NCI-H2029 treated with DMSO at 0.1 percent for 48 hours (cell line): ENCODE measurements around the gene SAA4.
A peak's percentile ranks its signal among the peaks of the same experiment; 100 is the strongest.
"Not testable (repeated sequence)": the region's sequence is repeated elsewhere in the genome, so short reads cannot be mapped to it uniquely, and the experiment has no call there.

Experiments
- DNase-seq: peaks from one replicate; lab custom pipeline; 2025; lab: John Stamatoyannopoulos, UW

The SAA4 gene

DNA sequence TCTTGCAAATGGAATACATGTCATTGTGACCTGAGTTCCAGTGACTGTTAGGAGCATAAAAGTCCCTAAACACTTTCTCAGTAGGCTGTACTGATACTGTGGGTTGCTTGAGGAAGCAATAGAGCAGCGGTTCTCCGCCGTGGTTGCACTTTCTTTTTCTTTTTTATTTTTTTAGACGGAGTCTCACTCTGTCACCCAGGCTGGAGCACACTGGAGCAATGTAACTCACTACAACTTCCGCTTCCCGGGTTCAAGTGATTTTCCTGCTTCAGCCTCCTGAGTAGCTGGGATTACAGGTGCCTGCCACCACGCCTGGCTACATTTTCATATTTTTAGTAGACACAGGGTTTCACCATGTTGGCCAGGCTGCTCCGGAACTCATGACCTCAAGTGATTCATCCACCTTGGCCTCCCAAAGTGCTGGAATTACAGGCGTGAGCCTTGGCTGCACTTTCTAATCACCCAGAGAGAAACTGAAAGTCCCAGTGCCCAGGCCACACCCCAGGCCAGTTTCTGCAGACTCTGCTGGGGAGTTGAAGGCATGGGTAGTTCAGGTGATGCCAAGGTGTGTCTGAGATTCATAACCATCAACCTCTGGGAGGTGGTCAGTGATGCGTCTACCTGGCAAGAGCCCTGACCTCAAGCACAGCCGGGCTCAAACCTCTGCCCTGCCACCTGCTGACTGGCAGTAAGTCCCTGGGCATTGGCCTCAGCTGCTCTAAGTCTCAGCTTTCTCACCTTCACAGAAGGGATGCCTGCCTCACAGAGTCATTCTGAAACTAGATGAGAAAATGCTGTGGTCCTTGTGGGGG, 10.0 kb upstream of the SAA4 start:
- not testable (repeated sequence) for DNase-seq

GRCh38 chr11:18245396-18245795, 8.8 kb upstream of the SAA4 start:
- no peak for DNase-seq

- DNase-seq, result peak; percentile 27
Observed at GRCh38 chr11:18243783-18244362, 7.3 kb upstream of the SAA4 start.

DNA sequence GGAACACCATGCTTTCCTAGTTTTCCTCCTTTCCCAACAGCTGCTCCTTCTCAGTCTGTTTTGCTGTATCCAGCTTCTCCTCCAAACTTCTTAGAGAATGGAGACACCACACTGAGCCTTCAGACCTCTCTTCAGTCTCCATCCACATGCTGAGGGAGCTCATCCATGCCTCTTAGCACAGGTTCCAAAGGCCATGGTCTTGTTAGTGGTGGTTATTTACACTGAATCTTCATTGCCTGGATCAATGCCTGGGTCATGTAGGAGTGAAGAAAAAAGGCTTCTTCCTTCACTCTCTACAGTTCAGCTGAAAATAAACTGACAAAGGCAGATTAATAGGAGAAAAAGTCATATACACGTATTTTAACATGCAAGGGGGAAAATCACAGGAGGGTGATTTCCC, 3.1 kb upstream of the SAA4 start:
- DNase-seq, result no peak

DNA sequence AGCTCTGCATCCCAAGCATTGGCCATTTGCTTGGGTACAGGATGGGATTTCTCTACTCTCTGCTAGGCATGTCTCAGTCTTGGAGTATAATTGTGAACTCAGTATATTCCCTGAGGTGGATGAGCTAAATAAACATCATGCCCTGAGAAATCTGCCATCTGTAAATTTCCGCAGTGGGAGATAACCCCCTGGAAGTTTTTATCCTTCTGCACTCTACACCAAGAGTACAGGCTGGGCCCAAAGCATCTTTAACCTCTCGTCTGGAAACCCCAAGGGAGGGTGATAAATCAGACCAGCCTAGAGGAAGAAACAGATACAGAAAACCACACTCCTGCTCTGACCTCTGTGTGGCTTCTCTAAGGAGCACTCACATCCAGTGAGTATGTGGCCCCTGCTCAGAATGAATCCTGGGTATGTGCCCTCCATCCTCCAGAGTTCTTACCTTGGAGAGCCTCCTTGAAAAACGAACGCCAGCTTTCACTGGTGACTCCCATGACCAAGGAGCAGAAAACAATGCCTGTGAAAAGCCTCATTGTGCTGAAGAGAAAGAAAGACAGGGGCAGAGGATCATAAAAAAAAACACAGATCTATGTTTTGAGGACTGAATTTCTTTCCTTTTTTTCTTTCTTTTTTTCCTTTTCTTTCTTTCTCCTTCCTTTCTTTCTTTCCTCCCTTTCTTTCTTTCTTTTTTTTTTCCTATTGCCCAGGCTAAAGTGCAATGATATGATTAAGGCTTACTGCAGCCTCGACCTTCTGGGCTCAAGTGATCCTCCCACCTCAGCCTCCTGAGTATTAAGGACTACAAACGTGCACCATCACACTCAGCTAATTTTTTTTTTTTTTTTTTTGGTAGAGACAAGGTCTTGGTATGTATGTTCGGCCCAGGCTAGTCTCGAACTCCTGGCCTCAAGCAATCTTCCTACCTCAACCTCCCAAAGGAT, 938 bp downstream of the SAA4 start:
- DNase-seq, result no peak

- no peak for DNase-seq
Observed at GRCh38 chr11:18233912-18234311, 2.7 kb downstream of the SAA4 start.

GRCh38 chr11:18230859-18231258, 5.7 kb downstream of the SAA4 start:
- no peak for DNase-seq

- no peak for DNase-seq
Observed at GRCh38 chr11:18229501-18229900, 7.1 kb downstream of the SAA4 start.

- DNase-seq, result no peak
Observed at GRCh38 chr11:18225913-18226312, 10.7 kb downstream of the SAA4 start.

DNA sequence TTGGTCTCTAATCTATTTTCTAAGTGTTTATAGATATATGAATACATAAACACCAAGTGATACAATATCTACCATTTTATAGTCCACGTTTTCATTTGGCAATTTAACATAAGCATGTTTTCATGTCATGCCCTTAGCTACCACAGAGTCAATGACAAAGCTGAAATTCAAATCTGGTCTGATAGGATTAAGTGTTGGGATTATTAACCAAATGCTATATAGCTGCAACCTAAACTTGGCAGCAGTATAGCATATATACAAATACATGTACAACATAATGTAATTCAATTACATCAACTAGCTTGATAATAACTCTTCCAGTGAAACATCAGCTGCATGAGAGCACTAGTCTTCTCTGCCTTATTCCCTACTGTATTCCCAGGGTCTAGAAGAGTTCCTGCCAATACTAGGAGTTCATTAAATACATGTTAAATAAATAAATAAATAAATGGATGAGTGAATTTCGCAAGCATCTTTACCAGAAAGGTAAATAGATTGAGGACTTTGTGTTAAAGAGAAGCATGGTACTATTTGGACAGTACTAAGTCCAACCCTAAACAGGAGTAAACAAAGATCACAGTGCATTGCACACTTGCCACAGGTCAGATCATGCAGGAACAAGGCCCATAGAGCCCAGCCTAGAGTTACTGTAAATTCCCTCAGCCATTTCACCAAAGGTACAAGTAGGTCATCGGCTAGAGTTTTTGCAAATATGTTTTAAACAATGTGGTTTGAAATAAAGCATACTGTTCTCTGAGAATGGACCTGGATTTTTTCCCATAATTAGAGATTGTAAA, 12.8 kb downstream of the SAA4 start:
- DNase-seq, result no peak

GRCh38 chr11:18222814-18223421, 13.7 kb downstream of the SAA4 start:
- DNase-seq, result no peak

GRCh38 chr11:18221274-18221876, 15.2 kb downstream of the SAA4 start:
- DNase-seq, result no peak

DNA sequence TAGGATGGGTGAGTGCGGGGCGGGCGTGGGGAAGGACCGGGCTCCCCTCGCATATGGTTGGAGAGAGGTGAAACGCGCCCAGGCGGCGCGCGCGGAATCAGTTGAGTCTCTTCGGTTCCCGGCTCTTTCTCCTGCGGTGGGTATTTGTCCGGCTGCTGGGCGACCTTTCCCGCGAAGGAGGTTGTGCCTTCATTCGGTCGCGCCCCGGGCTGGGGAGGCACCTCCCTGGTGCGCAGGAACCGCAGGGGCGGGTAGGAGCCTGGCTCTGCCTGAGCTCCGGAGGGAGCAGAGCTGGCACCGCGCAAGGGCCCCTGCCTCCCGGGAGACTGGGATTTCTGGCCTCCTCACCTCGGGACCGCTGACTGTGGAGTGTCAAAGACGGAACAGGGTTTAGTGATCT, 27.5 kb downstream of the SAA4 start:
- no peak for DNase-seq

- no peak for DNase-seq
Observed at GRCh38 chr11:18204771-18205170, 31.8 kb downstream of the SAA4 start.

- DNase-seq, result no peak
Observed at GRCh38 chr11:18204220-18204619, 32.4 kb downstream of the SAA4 start.

- no peak for DNase-seq
Observed at GRCh38 chr11:18203723-18204122, 32.9 kb downstream of the SAA4 start.

DNA sequence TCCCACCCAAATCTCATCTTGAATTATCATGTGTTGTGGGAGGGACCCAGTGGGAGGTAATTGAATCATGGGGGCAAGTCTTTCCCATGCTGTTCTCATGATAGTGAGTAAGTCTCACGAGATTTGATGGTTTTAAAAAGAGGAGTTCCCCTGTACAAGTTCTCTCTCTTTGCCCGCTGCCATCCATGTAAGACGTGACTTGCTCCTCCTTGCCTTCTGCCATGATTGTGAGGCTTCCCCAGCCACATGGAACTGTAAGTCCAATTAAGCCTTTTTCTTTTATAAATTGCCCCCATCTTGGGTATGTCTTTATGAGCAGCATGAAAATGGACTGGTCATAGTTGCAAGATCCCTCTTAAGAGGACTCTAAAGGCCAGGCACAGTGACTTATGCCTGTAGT, 38.9 kb downstream of the SAA4 start:
- DNase-seq, result not testable (repeated sequence)

- no peak for DNase-seq
Observed at GRCh38 chr11:18196532-18196931, 40.1 kb downstream of the SAA4 start.

DNA sequence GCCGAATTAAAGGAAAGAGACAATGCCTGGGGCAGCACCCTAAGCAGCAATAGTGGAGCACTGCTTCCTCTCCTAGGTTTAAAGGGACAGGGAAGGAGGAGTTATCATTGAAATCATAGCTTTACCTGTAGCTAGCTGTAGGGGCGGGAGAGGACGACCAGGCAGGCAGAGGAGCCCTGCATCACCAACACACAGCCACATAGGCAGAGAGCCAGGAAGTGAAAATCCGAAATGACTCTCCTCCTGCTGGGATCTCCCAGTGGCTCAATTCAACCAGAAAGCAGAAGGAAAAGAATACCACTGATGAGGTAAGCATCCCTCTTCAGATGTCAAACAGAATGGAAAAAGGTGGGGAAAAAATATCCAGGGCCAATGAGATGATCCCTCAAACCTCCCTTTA, 43.6 kb downstream of the SAA4 start:
- no peak for DNase-seq

GRCh38 chr11:18191376-18191775, 45.2 kb downstream of the SAA4 start:
- DNase-seq, result no peak
